Measurements from ENCODE around the gene CD22.

DNA sequence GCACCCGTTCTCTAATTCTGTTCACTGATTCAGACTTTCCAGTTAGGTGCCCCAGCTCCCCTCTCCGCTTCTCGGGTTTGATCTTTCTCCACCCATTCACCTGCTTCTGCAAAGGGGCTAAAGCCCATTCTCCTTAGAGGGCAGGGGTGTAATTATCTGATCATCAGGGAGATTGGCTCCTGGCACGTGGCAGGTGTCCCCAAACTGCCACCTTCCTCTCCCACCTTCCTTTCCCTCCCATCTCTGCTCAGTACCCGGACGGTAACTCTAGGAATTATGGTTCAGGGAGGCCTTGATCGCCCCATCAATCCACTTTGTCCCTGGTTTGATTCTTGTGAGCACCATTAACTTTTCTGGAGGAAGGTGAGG is 18.9 kb downstream of the CD22 start:
- TF ChIP-seq, protein P1, sequence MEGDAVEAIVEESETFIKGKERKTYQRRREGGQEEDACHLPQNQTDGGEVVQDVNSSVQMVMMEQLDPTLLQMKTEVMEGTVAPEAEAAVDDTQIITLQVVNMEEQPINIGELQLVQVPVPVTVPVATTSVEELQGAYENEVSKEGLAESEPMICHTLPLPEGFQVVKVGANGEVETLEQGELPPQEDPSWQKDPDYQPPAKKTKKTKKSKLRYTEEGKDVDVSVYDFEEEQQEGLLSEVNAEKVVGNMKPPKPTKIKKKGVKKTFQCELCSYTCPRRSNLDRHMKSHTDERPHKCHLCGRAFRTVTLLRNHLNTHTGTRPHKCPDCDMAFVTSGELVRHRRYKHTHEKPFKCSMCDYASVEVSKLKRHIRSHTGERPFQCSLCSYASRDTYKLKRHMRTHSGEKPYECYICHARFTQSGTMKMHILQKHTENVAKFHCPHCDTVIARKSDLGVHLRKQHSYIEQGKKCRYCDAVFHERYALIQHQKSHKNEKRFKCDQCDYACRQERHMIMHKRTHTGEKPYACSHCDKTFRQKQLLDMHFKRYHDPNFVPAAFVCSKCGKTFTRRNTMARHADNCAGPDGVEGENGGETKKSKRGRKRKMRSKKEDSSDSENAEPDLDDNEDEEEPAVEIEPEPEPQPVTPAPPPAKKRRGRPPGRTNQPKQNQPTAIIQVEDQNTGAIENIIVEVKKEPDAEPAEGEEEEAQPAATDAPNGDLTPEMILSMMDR (IDR thresholded peaks at IDR 0.05; ENCODE audit: low read length) = no peak
- no peak for TF ChIP-seq EZH2 (optimal IDR thresholded peaks at IDR 0.05; ENCODE audit: low read depth, low read length)
- TF ChIP-seq EZH2phosphoT487 (IDR thresholded peaks at IDR 0.05; ENCODE audit: low read length) = no peak
